Adipocyte (in vitro differentiated cells): ENCODE data around the gene CLDN7.

Experiments
- DNase-seq: peaks from one replicate; pipeline ENCODE4 v3.0.0-alpha.2; 2015; ENCODE audit warnings: low read depth
- H3K27me3 ChIP-seq: replicated peaks from 2 replicates; pipeline ENCODE4 v1.7.0; 2013; ENCODE audit warnings: mild to moderate bottlenecking, low read length, moderate library complexity; ENCODE audit not compliant: control insufficient read depth, insufficient read depth
- H3K36me3 ChIP-seq: 2 replicates; pipeline ENCODE4 v1.7.0; 2013; ENCODE audit warnings: low read length, mild to moderate bottlenecking, moderate library complexity; ENCODE audit not compliant: control insufficient read depth, insufficient read depth, severe bottlenecking
- H3K4me1 ChIP-seq: 2 replicates; pipeline ENCODE4 v1.7.0; 2013; ENCODE audit warnings: mild to moderate bottlenecking, low read length, moderate library complexity; ENCODE audit not compliant: control insufficient read depth, insufficient read depth
- H3K4me3 ChIP-seq: 2 replicates; pipeline ENCODE4 v1.7.0; 2013; ENCODE audit warnings: mild to moderate bottlenecking, low read length, moderate library complexity
- H3K9ac ChIP-seq: 2 replicates; pipeline ENCODE4 v1.7.0; 2013; ENCODE audit warnings: mild to moderate bottlenecking, low read length, moderate library complexity
- H3K9me3 ChIP-seq: 2 replicates; pipeline ENCODE4 v1.7.0; 2013; ENCODE audit warnings: mild to moderate bottlenecking, low read length, moderate library complexity; ENCODE audit not compliant: control insufficient read depth

CLDN7 gene

DNA sequence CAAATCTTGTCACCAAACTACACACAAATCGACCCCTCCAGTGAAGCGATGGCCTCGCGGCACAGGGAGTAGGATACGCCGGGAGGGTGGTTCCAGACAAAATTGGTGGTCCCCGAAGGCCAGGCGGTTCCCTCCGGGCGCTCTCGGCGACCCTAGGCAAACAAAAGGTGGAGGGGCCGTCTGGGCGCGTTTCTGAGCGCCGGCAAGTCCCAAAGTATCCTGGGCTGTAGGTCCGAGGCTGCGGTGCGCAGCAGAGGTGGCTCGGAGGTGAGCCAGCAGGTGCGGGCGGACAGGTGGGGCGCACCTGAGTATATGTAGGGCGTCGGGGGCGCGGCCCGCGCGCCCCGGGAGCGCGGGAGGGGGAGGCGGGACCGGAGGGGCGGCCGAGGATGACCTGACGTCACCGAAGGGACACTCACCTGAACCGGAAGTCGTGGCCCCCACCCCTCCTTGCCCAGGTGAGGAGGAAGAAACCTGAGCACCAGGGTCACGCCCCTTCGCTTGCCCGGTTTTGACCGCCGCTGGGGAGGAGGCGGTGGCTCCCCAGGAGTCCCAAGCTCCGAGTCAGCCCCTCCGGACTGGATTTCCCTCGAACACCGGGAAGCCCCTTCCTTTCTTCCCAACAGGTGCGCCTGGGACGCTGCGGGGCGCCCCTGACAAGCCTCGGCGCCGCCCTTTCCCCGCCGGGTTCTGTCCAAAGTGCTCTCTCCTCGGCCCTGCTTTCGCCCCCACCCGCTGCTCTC, at the start of gene CLDN7:
CLDN7 (minus strand) TSS at position 287 of the 743 bp plus-strand sequence. CDS start 435 bp downstream, outside the sequence.
- DNase-seq, result no peak
- Histone ChIP-seq H3K9ac (peak within 1 kb of the TSS; percentile 69), H3K36me3 (peaks cover 17% of the 10 kb centered on the region), H3K9me3 (no peaks in the 10 kb centered on the region), H3K4me3 (peak within 1 kb of the TSS; percentile 68), H3K27me3 (no peaks in the 10 kb centered on the region), H3K4me1 (peaks cover 47% of the 10 kb centered on the region)

DNA sequence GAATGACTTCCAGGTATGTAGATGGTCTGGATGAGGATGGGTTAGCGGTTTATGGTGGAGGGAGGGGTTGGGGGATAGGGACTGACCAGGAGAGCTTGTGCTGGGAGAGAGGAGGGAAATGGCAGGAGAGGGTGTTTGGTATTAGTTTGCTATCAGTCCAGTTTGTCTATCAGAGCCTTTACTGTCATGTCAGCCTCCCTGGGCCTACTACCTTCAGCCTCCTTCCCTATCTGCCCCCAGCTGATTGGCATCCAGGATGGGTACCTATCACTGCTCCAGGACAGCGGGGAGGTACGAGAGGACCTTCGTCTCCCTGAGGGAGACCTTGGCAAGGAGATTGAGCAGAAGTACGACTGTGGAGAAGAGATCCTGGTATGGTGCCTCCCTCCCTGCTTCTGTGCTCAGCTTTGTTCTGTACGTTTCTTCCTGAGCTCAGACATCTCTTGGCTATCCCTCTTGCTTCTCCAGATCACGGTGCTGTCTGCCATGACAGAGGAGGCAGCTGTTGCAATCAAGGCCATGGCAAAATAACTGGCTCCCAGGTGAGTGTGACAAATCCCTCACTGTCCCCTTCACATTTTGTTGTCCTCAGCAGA, 48.9 kb upstream of the CLDN7 start:
- H3K4me3 ChIP-seq, result no peak overlapping the region
- DNase-seq, result no peak
- peaks cover 53% of the 10 kb centered on the region for H3K36me3 ChIP-seq
- H3K27me3 ChIP-seq, result no peaks in the 10 kb centered on the region
- peak overlapping the region; percentile 47 for H3K9ac ChIP-seq
- peaks cover 56% of the 10 kb centered on the region for H3K4me1 ChIP-seq
- H3K9me3 ChIP-seq, result no peaks in the 10 kb centered on the region

GRCh38 chr17:7309628-7310027, 47.4 kb upstream of the CLDN7 start:
- peaks cover 48% of the 10 kb centered on the region for H3K36me3 ChIP-seq
- H3K9me3 ChIP-seq, result no peaks in the 10 kb centered on the region
- no peak for DNase-seq
- H3K4me3 ChIP-seq, result peak overlapping the region; percentile 94
- peak overlapping the region; percentile 96 for H3K9ac ChIP-seq
- H3K27me3 ChIP-seq, result no peaks in the 10 kb centered on the region
- peaks cover 49% of the 10 kb centered on the region for H3K4me1 ChIP-seq

GRCh38 chr17:7308625-7309433, 46.6 kb upstream of the CLDN7 start:
- Histone ChIP-seq H3K4me3 (peak overlapping the region; percentile 94), H3K9me3 (no peaks in the 10 kb centered on the region), H3K4me1 (peaks cover 42% of the 10 kb centered on the region), H3K27me3 (no peaks in the 10 kb centered on the region), H3K9ac (peak overlapping the region; percentile 96), H3K36me3 (peaks cover 45% of the 10 kb centered on the region)
- DNase-seq, result peak; percentile 94

GRCh38 chr17:7307686-7308624, 45.7 kb upstream of the CLDN7 start:
- Histone ChIP-seq H3K4me1 (peaks cover 33% of the 10 kb centered on the region), H3K27me3 (no peaks in the 10 kb centered on the region), H3K4me3 (peak overlapping the region; percentile 94), H3K9me3 (no peaks in the 10 kb centered on the region), H3K9ac (peak overlapping the region; percentile 96), H3K36me3 (peaks cover 36% of the 10 kb centered on the region)
- peak; percentile 68 for DNase-seq

DNA sequence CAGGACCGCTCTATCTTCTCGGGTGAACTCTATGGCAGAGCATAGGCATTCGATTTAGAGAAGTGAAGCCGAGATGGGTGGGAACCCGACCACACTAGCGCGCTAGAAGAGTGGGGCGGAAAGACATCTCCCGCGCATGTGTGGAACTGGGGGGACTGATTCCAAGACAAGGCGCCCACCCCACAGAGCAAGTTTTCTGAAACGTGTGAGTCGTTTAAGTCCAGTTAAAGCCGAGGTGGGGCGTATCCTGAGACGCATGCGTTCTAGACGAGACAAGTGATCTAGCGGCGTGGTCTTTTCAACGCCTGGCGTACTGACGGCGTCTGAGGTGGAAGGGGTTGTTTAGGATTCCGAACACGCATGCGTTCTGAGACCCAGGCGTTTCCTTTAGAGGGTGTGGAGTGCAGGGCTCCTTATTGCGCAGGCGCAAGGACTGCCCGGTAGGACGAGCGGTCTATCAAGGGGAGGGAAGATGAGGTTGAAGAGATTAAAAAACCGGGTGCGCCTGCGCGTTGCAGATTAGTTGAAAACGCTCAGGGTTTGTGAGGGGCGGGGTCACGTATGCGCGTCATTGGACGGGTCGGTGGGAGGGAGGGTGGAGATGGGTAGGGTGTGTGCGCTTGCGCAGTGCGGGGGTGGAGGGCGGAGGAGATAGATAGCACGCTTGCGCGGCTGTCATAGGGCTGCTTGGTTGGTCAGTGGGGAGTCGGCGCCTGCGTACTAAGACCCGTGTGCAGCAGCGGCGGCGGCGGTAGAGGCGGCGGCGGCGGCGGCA, 44.8 kb upstream of the CLDN7 start, which contains the start of gene EIF5A:
EIF5A (plus strand) TSS at position 718 of the 775 bp plus-strand sequence. CDS start 2,008 bp downstream, outside the sequence.
- peaks cover 28% of the 10 kb centered on the region for H3K36me3 ChIP-seq
- peaks cover 26% of the 10 kb centered on the region for H3K4me1 ChIP-seq
- H3K27me3 ChIP-seq, result no peaks in the 10 kb centered on the region
- peak; percentile 100 for DNase-seq
- H3K9ac ChIP-seq, result peak within 1 kb of the TSS; percentile 96
- peak within 1 kb of the TSS; percentile 94 for H3K4me3 ChIP-seq
- no peaks in the 10 kb centered on the region for H3K9me3 ChIP-seq

DNA sequence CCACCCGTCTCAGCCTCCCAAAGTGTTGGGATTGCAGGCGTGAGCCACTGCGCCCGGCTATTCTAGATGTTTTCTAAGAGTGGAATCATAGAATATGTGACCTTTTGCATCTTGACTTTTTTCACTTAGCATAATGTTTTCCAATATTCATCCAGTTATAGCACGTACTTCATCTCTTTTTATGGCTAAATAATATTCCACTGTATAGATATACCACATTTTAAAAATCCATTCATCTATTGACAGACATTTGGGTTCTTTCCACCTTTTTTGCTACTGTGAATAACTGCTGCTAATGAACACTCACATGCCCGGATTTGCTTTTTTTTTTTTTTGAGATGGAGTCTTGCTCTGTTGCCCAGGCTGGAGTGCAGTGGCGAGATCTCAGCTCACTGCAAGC, 41.9 kb upstream of the CLDN7 start:
- peaks cover 2% of the 10 kb centered on the region for H3K4me1 ChIP-seq
- H3K36me3 ChIP-seq, result peaks cover under 1% of the 10 kb centered on the region

GRCh38 chr17:7296189-7296861, 34.0 kb upstream of the CLDN7 start:
- peak; percentile 94 for DNase-seq
- peak overlapping the region; percentile 45 for H3K9ac ChIP-seq
- no peaks in the 10 kb centered on the region for H3K9me3 ChIP-seq
- H3K4me3 ChIP-seq, result peak overlapping the region; percentile 19
- peaks cover 33% of the 10 kb centered on the region for H3K4me1 ChIP-seq
- no peaks in the 10 kb centered on the region for H3K36me3 ChIP-seq
- H3K27me3 ChIP-seq, result peaks cover 25% of the 10 kb centered on the region

More for the DNA sequence above, 41.9 kb upstream of the CLDN7 start:
- Histone ChIP-seq H3K9ac (no peak overlapping the region), H3K4me3 (no peak overlapping the region), H3K9me3 (no peaks in the 10 kb centered on the region), H3K27me3 (peaks cover 5% of the 10 kb centered on the region)
- no peak for DNase-seq

DNA sequence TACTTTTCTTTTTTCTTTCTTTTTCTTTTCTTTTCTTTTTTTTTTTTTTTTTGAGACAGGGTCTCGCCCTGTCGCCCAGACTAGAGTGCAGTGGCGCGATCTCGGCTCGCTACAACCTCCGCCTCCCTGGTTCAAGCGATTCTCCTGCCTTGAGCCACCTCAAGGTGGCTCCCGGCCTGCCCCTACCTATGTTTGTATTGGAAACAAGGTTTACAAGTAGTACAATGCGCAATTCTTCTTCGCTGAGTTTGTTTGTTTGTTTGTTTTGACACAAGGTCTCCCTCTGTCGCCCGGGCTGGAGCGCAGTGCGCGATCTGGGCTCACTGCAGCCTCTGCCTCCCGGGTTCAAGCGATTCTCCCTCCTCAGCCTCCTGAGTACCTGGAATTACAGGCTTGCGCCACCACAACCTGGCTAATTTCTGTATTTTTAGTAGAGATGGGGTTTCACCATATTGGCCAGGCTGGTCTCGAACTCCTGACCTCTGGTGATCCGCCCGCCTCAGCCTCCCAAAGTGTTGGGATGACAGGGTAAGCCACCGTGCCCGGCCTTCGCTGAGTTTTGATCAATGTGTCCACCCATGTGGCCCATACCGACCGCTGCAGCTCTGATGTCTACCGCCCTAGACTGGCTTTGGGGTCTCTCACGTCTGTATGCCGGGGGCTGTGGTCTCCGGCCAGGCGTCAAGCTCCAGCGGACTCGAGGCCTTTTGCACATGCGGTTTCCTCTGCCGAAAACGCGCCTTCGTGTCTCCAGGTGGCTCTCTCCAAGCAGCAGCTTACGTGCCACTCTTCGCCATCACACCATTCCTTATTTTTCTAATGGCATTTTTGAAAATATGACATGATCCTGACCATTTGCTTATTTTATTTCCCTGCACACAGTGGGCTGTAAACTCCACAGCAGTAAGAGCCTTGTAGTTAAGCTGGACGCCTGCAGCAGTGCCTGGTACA, 33.2 kb upstream of the CLDN7 start:
- no peaks in the 10 kb centered on the region for H3K36me3 ChIP-seq
- peak overlapping the region; percentile 19 for H3K4me3 ChIP-seq
- H3K9me3 ChIP-seq, result no peaks in the 10 kb centered on the region
- no peak for DNase-seq
- peak overlapping the region; percentile 19 for H3K9ac ChIP-seq
- peaks cover 27% of the 10 kb centered on the region for H3K27me3 ChIP-seq
- peaks cover 33% of the 10 kb centered on the region for H3K4me1 ChIP-seq
